Non-pigmented ciliary epithelial cell (primary cell): ENCODE measurements around the gene CENPQ.
"Not testable (repeated sequence)": the region's sequence is repeated elsewhere in the genome, so short reads cannot be mapped to it uniquely, and the experiment has no call there.

ENCODE experiments used
- DNase-seq: peaks from one replicate; pipeline ENCODE4 v3.0.0-alpha.2; 2010; ENCODE audit warnings: low read depth

Gene CENPQ, protein sequence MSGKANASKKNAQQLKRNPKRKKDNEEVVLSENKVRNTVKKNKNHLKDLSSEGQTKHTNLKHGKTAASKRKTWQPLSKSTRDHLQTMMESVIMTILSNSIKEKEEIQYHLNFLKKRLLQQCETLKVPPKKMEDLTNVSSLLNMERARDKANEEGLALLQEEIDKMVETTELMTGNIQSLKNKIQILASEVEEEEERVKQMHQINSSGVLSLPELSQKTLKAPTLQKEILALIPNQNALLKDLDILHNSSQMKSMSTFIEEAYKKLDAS

DNA sequence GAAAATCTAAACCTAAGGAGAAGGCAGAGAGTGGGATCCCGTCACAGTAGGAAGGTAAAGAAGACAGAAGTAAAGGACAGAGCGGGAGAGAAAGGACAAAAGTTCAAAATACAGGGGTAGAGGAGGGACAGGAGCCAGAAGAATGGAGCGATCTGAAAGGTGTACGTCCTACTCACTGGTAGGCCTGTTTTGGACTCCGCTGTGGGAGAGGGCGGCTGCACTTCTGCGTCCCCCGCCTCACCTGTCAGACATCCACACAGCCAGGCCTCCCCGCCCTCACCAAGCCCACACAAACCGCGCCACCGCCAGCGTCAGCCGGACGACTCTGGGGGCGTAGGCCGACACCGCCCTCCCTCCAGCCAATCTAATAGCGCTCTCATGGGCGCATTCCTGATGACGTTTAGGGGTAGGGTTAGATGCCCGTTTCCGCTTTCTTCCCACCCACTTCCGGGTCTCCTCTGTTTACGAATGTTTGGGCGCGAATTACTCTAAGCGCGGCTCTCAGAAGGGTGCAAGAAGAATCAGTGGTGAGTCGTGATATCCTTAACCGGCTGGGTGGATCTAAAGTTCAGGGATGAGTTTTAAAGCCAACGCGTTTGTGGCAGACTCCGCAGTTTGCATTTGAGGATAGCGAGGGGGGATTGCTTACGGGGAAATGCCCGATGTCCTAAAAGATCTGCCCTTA lies at the start of gene CENPQ, which contains the start of gene MMUT:
CENPQ (plus strand) TSS at position 444 of the 685 bp plus-strand sequence. CDS start 6,807 bp downstream, outside the sequence.
MMUT (minus strand) TSS at position 327 of the 685 bp plus-strand sequence. CDS start 3,787 bp downstream, outside the sequence.
- DNase-seq = peak; percentile 60

DNA sequence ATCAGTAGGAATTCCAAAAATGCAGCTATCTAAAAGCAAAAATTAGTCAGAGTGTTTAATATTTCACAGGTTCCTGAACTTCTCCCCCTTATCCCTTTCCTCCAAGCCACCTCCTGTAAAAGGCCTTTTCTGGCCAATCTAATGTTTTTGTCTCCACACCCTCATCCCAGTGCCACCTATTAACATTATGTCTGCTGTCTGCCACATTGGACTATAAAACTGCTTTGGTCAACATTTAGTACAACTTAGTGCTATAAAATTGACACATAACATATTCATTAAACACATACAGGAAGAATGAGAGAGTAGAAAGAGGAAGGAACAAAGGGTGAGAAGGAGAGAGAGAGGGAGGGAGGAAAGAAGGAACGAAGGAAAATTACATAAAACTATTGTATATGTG lies 47.8 kb upstream of the CENPQ start:
- no peak for DNase-seq

DNA sequence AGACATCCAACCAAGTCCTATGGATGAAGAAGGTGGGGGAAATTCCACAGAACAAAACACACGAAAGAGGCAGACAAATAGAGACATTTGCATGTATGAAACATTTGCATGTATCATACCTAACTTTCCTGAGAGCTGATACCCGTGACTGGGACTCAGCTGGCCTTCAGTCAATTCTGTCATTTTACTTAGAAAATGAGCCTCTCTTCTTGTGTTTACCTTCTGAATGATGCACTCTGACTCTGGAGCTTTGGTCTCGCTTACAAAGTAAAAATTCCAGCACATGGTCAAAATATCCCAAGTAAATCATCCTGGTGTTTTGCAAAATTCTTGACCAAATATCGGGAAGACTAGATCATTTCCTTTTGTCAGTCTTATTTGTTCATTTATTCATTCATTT lies 47.0 kb upstream of the CENPQ start:
- no peak for DNase-seq

DNA sequence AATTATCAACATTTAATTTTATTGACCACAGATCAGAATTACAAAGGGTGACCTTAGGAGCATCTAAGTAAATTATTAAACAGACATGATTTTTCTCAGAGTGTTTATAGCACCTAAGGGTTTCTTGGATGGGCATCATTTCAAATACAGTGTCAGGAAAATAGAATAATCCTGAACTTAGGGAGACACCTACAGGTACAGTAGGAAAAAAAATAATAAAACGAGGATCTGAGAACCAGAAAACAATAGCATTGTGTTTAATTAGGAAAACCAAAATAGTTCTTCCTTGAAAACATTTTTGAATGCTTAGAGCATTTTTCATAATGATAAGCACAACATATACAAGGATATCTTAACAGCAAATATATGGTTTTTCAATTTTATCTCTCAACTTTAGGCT lies 39.4 kb upstream of the CENPQ start:
- no peak for DNase-seq

DNA sequence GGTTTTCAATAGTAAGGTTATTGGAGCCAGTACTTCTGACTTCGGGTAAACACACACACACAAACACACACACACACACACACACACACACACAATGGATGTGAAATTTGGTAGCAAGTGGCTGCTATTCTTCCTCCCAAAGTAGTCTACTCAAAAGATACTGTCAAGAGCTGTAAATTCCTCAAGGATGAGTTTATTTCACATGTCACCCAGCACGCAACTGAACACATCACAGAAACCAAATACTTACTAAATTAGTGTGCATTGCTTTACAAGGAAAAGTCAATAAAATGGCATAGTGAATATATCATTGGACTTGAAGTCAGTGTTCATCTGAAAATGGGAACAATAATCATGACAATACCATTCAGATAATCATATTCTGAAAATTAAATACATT lies 33.0 kb upstream of the CENPQ start:
- DNase-seq = no peak

DNA sequence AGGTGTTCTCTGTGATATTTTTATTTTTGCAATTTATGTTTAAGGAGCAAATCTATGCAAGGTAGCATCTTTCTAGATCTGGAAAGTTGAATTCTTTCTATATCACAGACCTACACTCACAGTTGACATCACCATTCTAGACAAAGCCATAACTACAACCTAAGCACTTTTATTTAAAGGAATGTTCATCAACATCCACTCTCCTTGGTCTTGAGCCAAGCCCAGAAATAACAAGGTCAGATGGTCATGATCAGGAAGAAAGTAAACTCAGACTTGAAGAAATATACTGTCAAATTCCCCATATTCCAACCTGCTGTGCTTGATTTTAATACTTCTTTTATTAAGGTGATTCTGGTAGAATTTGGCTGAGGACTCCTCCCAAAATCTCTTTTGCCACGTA lies 32.3 kb upstream of the CENPQ start:
- DNase-seq = no peak

DNA sequence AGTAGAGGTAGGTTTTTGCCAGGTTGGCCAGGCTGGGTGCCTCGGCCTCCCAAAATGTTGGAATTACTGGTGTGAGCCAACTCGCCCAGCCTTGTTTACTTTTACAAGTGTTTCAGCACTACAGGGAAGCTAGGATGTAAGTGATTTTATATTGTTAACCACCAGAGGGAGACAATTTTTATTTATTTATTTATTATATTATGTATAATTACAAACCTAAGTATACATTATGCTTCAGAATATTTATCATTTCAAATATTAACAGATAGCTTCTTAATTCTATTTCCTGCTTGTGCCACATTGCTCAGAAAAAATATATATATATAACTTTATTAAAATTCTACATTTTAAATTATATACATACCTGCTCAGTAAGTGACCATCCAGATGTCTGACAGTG lies 9.9 kb upstream of the CENPQ start:
- no peak for DNase-seq

DNA sequence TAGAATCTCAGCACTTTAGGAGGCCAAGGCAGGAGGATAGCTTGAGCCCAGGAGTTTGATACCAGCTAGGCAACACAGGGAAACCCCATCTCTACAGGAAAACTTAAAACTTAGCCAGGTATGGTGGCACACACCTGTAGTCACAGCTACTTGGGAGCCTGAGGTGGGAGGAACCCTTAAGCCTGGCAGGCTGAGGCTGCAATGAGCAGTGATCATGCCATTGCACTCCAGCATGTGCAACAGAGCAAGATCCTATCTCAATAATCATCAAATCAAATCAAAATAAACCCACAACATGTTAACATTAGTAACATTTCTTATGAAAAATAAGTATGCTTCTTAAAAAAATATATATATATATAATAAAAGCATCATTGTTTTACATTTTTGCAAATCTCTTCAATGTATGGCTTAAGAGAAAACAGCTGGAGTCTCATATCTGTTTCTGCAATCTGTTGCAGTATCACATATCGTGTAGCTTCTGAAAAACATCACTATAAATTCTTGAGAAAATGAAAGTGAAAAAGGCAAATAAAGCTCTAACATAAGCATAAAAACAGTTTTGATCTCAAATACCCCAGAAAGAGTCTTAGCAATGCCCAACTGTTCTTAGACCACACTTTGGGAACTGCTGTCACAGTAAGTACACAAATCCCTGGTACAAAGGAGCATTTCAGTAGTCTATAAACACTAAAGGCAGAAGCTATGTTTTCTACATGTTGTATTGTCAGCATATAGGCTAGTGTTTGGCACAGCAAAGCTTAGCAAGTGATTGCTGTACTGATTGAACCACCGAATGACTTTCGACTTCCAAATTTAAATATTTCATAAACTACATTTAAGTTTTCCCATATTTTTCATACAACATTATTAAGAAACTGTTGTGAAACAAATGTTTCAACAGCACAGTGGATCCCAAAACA lies 8.1 kb upstream of the CENPQ start:
- DNase-seq = no peak

DNA sequence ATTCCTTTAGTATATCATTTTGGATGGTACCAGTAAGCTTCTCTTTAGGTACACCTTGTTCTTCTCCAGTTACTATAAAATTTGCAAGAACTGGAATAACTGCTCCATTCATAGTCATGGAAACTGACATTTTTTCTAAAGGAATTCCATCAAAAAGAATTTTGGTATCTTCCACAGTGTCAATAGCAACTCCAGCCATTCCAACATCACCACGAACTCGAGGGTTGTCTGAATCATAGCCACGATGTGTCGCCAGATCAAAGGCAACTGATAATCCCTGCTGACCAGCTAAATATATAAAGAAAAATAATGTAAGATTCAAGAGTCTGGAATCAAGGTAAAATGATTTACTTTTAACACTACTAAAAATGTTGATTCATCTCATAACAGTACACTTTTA lies 5.4 kb upstream of the CENPQ start:
- DNase-seq = no peak

DNA sequence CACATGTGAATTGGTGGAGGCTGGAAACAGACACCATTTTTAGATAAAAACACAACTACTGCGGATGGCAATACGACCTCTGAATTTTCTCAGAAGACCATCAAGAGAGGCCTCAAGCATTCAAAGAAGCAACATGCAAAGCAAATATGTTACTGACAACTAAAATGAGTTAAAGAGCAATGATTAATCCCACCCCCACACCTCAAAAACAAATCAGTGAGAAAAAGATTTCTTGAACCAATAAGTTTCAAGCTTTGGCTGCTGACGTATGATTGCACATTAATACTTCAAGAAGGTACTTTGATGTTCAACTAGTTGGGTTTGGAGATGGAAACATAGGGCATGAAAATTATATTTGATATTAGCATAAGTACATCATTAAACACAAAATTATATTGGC lies 1.1 kb upstream of the CENPQ start:
- DNase-seq = no peak

DNA sequence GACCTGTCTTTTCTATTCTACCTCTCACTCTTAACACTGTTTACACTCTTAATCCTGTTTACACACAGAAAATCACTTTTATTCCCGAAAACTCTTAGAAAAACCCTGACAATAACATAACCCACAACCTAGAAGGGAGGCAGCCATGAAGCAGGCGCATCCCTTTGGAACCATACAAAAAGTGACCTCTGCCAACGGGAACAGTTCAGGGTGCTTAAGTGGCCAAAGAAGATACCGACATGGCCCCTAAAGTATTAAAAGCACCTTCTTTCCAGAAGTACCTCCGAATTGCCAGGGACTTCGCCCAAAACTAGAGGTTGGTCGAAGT lies 607 bp upstream of the CENPQ start:
- no peak for DNase-seq

DNA sequence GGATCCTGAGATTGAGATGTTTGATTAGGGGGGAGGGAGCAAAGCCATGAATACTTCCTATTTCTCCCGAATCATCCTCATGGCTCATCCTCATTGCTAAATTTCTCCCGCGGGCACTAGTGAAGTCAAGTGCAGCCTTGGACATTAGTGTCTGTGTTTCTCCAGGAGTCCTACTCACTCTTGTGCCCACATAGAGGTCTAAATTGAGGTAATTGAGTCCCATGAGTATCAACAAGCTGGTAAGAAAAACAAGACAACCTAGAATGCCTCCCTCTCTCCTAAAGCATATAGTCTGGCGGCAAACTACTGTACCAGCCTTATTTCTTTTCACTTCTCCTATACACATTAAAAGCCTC lies 420 bp downstream of the CENPQ start:
- no peak for DNase-seq

DNA sequence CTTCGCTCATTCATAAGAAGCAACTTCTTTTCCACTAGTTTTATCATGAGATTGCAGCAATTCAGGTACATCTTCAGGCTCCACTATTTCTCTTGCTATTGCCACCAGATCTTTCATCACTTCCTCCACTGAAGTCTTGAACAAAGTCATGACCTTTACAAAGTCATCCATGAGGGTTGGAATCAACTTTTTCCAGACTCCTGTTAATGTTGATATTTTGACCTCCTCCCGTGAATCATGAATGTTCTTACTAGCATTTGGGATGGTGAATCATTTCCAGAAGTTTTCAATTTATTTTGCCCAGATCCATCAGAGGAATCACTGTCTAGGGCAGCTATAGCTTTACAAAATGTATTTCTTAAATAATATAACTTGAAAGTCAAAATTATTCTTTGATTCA lies 1.5 kb downstream of the CENPQ start:
- DNase-seq = no peak

DNA sequence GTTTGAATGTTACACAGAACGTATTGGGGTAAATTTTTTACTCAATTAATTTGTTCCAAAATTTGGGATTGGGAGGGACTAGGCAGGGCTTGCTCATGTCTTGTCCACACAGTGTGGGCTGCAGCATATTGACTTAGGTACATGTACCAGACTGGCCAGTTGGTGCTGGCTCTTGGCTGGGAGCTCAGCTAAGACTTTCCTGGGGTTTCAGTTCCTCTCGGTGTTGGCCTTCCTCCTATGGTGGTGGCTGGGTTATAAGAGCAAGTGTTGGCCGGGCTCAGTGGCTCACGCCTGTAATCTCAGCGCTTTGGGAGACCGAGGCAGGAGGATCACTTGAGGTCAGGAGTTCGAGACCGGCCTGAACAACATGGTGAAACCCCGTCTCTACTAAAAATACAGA lies 4.9 kb downstream of the CENPQ start:
- no peak for DNase-seq

DNA sequence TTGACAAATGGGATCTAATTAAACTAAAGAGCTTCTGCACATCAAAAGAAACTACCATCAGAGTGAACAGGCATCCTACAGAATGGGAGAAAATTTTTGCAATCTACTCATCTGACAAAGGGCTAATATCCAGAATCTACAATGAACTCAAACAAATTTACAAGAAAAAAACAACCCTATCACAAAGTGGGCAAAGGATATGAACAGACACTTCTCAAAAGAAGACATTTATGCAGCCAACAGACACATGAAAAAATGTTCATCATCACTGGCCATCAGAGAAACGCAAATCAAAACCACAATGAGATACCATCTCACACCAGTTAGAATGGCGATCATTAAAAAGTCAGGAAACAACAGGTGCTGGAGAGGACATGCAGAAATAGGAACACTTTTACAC lies 13.4 kb downstream of the CENPQ start:
- DNase-seq = not testable (repeated sequence)

DNA sequence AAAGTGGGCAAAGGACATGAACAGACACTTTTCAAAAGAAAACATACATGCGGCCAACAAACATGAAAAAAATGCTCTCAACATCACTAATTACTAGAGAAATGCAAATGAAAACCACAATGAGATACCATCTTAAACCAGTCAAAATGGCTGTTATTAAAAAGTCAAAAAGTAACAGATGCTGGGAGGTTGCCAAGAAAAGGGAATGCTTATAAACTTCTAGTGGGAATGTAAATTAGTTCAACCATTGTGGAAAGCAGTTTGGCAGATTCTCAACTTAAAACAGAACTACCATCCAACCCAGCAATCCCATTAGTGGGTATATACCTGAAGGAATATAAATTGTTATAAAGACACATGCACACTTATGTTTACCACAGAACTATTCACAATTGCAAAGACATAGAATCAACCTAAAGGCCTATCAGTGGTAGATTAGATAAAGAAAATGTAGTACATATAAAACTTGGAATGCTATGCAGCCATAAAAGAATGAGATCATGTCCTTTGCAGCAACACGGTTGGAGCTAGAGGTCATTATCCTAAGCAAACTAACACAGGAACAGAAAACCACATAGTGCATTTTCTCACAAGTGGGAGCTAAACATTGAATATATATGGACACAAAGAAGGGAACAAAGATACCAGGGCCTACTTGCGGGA lies 16.3 kb downstream of the CENPQ start:
- DNase-seq = no peak

DNA sequence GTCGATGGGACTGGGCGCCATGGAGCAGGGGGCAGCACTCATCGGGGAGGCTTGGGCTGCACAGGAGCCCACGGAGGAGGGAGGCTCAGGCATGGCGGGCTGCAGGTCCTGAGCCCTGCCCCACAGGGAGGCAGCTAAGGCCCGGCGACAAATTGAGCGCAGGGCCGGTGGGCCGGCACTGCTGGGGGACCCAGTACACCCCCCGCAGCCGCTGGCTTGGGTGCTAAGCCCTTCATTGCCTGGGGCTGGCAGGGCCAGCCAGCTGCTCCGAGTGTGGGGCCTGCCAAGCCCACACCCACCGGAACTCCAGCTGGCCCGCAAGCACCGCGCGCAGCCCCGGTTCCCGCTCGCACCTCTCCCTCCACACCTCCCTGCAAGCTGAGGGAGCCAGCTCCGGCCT lies 18.7 kb downstream of the CENPQ start:
- DNase-seq = not testable (repeated sequence)

DNA sequence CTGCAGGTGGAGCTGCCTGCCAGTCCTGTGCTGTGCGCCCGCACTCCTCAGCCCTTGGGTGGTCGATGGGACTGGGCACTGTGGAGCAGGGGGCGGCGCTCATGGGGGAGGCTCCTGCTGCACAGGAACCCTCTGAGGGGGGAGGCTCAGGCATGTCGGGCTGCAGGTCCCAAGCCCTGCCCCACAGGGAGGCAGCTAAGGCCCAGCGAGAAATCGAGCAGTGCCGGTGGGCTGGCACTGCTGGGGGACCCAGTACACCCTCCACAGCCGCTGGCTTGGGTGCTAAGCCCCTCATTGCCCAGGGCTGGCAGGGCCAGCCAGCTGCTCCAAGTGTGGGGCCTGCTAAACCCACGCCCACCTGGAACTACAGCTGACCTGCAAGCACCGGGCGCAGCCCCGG lies 20.2 kb downstream of the CENPQ start:
- not testable (repeated sequence) for DNase-seq

DNA sequence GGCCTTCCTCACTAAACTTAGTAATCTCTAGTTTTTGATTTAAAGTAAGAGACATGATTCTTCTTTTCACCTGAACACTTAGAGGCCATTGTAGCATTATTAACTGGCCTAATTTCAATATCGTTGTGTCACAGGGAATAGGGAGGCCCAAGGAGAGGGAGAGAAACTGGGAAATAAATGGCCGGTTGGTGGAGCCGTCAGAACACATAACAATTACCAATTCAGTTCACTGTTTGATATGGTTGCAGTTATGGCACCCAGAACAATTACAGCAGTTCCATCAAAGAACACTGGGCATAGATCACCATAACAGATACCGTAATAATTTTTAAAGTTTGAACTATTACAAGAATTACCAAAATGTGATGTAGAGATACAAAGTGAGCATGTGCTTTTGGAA lies 27.5 kb downstream of the CENPQ start:
- no peak for DNase-seq

DNA sequence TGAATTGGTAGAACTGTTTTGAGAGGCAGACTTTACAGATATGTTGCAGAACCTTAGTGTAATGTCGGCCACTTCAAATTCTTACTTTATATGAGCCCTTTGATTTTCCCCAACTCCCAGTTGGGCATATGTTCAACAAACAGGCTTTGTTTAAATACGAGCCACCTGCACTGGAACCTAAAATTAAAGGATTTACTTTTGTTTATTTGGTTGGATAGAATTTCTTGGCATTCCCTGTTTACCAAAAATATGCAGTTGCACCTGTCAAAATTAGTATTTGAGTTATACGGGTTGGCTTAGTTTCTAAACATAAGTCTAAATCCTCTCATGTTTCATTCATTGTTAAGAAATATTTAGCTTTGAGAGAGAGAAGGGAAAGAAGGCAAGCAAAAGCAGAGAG lies 34.1 kb downstream of the CENPQ start:
- no peak for DNase-seq

DNA sequence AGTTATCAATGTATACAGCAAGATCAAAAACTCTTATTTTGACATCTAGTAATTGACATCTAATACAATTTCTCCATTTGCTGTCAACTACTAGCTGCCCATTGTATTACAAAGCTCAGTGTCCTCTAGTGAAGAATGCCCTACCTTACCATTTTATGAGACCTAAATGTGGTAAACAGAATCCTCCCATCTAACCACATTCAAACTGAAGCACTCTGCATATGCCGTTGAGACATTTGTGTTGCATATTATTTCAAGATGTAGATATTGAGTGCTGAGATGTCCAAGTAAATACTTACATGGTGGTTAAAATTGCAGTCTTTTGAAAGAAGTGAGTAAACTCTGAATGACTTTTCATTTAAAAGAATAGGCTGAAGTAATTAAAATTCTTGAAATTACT lies 36.0 kb downstream of the CENPQ start:
- DNase-seq = no peak

DNA sequence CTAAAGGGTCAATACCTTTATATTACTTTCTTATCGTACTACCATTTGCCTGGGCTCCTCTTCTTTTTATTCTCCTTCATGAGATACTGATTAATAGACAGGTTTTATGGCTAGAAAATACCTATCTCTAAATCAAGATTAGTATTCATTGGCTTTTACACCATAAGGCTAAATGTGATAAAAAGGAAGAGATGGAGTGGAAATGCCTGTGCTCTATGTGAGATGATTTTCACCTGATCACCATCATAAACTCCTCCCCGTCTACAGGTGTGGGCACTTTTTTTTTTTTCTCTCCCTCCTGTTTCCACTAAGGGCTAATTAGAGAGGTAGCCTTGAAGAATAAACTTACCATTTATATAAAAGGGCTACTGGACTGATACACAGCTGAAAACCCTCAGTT lies 36.5 kb downstream of the CENPQ start, which contains the start of gene GLYATL3:
GLYATL3 (plus strand) TSS at position 301 of the 400 bp plus-strand sequence. CDS start 12,068 bp downstream, outside the sequence.
- no peak for DNase-seq
